ENCODE measurements around the gene TPX2.

TPX2 gene, protein sequence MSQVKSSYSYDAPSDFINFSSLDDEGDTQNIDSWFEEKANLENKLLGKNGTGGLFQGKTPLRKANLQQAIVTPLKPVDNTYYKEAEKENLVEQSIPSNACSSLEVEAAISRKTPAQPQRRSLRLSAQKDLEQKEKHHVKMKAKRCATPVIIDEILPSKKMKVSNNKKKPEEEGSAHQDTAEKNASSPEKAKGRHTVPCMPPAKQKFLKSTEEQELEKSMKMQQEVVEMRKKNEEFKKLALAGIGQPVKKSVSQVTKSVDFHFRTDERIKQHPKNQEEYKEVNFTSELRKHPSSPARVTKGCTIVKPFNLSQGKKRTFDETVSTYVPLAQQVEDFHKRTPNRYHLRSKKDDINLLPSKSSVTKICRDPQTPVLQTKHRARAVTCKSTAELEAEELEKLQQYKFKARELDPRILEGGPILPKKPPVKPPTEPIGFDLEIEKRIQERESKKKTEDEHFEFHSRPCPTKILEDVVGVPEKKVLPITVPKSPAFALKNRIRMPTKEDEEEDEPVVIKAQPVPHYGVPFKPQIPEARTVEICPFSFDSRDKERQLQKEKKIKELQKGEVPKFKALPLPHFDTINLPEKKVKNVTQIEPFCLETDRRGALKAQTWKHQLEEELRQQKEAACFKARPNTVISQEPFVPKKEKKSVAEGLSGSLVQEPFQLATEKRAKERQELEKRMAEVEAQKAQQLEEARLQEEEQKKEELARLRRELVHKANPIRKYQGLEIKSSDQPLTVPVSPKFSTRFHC

DNA sequence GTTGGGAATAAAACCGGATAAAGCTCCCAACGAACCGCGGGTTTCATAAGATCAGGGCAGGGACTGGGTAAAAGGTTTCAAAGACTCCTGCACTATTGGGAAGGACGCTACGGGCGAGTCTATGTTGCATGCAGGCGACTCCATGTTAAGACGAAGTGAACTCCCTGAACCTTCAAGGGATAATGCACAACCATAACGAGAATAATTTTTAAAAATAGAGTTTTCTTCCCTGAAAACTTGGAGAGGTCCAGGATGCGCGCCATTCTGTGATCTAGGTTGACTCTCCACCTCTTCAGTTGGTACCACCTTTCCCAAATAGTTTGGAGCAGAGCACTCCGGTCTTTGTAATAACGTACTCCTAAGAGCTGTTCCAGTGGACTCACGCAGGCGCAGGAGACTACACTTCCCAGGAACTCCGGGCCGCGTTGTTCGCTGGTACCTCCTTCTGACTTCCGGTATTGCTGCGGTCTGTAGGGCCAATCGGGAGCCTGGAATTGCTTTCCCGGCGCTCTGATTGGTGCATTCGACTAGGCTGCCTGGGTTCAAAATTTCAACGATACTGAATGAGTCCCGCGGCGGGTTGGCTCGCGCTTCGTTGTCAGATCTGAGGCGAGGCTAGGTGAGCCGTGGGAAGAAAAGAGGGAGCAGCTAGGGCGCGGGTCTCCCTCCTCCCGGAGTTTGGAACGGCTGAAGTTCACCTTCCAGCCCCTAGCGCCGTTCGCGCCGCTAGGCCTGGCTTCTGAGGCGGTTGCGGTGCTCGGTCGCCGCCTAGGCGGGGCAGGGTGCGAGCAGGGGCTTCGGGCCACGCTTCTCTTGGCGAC, at the start of gene TPX2:
Gene TPX2, plus strand, starts transcription at position 562 of the 821 bp plus-strand sequence. CDS start 18,187 bp downstream, outside the sequence.
- DNase-seq (ENCODE audit: low read depth), result peak; percentile 98

DNA sequence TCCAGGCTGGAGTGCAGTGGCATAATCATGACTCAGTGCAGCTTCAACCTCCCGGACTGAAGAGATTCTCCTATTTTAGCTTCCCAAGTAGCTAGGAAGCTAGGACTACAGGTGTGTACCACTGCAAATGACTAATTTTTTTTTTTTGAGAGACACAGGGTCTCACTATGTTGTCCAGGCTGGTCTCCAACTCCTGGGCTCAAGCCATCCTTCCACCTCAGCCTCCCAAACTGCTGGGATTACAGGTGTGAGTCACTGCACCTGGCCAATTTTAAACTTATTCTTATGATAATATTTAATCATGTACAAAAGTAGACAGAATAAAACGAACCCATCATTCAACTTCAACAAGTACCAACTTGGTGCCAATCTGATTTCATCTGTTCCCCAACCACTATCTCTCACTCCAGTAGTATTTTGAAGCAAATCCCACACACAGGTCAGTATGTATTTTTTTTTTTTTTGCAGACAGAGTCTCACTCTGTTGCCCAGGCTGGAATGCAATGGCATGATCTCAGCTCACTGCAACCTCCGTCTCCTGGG, 48.9 kb upstream of the TPX2 start:
- no peak for DNase-seq (ENCODE audit: low read depth)

DNA sequence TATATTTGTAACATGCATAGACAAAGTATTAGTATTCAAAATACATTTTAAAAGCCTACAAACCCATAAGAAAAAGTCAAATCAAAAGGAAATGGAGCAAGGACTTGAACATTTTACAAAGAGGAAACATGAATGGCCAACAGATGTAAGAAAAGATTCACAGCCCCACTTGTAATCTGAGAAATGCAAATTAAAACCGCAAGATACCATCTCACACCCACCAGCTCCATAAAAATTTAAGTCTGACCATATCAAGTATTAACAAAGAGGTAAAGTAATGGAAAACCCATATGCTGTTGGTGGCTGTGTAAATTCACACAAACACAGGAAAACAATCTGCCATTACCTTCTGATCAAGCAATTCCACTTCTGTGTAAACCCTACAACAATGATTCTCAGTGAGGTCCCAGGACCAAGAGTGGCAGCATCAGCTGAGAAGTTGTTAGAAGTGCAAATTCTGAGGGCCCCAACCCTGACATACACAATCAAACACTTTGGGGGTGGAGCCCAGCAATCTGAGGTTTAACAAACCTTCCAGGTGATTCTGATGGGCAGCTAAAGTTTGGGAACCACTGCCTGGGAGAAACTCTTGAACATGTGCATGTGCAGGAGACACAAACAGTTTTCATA, 47.3 kb upstream of the TPX2 start:
- no peak for DNase-seq (ENCODE audit: low read depth)

DNA sequence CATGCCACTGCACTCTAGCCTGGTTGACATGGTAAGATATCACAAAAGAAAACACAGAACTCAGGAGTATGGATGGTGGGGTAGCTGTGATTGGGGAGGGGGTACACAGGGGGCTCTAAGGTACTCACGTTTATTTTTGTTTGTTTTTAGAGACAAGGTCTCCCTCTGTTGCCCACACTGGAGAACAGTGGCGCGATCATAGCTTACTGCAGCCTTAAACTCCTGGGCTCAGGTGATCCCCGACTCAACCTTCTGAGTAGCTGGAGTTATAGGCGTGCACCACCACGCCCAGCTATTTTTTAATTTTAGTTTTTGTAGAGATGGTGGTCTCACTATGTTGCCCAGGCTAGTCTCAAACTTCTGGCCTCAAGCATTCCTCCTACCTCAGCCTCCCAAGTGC, 45.7 kb upstream of the TPX2 start:
- no peak for DNase-seq (ENCODE audit: low read depth)

DNA sequence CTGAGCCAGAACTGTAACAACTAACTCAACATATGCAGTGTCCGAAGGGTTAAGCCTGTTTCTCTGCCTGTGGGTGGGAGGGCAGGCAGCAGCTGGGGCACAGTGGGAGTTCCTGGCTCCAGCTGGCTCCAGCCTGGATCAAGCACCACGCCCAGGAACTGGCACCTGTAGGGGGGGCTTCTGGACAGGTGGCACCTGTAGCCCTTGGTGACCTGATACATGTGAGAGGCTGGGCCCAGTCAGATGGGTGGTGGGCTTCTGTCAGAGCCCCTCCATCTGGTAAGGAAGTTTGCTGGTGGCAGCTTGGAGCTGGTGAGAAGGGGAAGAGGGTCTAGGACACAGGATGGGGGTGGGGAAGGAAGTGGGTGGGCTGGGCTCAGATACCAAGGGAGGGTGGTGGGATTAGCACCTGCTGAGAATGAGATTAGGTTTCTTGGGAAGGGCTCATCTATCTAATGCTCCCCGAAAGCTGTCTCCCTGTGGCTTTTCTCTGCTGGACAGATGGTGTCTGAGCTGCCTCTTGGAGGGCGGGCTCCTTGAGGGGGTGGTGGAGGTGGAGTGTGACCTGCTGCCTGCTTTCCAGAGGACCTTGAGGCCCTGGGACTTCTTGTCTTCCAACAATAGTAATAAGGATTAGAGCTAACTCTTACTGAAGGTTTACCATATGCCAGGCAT, 45.0 kb upstream of the TPX2 start:
- DNase-seq (ENCODE audit: low read depth), result no peak

DNA sequence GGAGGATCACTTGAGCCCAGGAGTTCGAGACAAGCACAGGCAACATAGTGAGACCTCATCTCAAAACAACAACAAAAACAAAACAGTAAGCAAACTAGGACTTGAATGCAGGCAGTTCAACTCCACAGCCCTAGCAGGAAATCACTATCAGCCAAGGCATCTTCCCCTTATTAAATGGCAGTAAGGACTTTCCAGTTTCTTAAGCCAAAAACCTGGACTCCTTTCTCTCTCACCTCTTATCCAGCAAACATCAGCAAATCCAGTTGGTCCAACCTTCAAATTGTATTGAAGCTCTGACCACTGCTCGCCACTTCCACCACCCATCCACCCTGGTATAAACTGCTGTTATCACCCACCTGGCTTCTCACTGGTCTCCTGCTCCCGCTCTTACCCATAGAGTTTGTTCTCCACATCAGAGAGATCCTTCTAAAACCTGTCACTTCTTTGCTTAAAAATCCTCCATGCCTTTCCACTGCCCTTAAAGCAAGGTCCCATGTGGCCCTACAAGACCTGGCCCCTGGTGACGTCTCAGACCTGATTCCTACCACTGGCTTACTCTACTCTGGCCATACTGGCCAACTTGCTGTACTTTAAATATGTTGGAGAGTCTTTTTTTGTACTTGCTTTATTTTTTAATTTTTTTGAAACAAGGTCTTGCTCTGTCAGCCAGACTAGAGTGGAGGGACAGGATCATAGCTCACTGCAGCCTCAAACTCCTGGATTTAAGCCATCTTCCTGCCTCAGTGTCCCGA, 44.1 kb upstream of the TPX2 start:
- DNase-seq (ENCODE audit: low read depth), result no peak

DNA sequence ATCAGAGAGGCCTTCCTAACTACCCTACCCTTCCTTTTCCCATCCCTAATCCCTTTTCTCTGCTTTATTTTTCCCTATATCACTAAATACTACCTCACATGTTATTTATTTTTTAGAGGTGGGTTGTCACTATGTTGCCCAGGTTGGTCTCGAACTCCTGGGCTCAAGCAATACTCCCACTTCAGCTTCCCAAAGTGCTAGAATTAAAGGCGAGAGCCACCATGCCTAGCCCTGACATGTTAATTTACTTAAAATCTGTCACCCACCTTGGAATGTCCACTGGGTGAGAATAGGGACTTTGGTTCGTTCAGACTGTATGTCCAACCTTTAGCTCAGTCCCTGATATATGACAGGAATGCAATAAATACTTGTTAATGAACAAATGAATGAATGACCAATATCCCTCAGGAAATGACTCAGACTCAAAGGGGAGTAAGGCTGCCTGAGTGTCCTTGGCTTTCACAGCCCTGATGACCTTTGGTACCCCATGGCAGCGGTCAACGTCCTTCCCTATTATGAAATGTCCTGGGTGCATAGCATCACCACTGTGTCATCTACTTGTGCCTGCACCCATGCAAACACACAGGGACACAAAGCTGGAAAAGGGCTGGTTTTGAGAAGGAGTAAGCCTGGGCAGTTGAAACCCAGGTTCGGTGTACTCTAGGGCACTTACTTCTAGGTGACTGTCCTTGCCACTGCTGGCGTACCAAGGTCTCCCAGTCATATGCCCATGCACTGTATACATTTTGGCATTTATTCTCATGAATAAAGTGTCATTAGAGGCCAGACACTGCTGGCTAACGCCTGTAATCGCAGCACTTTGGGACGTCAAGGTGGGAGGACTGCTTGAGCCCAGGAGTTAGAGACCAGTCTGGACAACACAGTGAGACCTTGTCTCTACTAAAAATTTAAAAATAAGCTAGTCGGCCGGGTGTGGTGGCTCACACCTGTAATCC, 43.0 kb upstream of the TPX2 start:
- DNase-seq (ENCODE audit: low read depth), result peak; percentile 62

DNA sequence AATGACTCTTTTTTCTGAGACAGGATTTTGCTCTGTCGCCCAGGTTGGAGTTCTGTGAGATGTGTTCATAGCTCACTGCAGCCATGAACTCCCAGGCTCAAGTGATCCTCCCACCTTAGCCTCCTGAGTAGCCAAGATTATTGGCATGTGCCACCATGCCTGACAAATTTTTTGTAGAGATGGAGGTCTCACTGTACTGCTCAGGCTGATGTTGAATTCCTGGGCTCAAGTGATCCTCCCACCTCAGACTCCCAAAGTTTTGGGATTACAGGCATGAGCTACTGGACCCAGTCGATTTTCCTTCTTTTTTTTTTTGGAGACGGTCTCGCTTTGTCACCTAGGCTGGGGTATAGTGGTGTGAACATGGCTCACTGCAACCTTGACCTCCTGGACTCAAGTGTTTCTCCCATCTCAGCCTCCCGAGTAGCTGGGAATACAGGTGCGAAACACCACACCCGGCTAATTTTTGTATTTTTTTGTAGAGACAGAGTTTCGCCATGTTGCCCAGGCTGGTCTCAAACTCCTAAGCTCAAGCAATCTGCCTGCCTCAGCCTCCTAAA, 40.8 kb upstream of the TPX2 start:
- no peak for DNase-seq (ENCODE audit: low read depth)

DNA sequence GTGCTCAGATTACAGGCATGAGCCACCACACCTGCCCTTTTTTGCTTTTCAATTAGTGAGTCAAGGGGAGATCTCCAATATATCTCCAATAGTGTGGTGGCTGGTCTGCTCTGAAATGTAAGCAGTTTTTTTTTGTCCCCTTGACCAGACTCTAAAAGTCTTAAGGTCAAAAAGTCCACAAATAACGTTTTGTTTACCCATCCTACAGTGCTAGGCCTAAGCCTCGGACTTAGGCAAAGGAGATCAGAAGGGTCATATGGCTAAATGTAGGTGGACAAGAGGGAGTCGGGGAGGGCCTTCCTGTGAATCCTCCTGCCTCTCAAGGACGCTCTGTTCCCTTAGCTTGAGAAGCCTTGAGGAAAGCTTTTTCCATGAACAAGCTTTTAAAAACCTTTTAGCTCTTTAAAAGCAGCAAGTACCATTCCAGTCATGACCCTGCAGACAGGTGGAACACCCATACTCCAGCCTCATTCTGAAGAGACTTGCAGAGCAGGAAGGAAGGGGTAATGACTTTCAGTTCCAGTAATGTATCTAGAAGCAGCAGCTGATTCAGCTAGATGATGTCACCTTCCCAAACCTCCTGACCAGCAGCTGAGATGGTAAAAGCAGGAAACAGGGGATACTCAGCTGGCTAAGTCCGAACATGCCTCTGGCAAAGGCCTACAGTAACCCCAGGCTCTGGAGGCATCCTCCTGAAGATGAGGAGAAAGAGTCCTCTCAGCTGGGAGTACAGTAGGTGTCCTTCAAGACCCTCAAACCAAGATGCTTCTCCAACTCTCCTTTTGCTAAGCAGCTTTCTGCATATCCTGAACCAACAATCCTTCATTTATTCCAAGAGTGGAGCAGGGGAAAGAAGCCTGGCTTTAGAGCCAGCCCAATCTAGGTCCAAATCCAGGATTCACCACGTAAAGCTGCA, 40.0 kb upstream of the TPX2 start:
- DNase-seq (ENCODE audit: low read depth), result peak; percentile 99

DNA sequence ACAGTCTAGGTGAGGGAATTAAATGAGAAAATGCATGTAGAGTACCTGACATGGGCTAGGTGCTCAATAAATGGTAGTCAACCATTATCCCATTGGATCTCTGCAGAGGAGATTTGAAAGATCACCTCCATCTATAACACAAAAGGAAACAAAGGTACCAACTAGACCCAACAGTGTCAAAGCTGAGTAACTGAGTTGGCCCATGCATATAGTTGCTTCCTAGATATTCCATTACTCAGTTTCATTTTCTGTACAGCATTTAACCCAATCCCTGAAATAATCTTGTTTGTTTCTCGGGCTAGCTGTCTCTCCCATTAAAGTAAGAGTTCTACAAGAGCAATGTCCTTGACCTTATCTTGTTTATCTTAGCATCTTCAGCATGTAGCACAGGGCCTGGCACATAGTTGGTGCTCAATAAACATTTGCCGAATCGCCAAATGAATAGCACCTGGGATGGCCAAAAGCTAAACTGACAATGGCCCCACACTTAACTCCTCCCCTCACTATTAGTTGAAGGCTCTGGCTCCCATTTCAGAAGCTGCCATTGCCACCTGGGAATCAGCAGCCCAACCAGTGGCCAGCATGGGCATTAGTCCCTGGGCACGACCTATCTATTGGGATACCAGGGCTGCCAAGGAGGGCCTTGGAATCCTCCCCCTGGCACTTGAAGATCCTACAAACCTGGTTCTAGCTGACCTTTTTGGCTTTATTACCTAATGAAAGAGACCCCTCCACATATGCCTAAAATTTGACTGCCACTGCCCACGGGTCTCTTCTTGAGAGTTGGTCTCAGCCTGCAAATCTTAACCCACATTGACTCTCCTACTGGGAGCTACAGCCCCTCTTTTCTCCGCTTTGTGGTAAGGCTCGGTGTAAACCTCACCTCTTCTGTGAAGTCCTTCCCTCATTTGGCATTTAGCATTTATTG, 39.0 kb upstream of the TPX2 start:
- no peak for DNase-seq (ENCODE audit: low read depth)

DNA sequence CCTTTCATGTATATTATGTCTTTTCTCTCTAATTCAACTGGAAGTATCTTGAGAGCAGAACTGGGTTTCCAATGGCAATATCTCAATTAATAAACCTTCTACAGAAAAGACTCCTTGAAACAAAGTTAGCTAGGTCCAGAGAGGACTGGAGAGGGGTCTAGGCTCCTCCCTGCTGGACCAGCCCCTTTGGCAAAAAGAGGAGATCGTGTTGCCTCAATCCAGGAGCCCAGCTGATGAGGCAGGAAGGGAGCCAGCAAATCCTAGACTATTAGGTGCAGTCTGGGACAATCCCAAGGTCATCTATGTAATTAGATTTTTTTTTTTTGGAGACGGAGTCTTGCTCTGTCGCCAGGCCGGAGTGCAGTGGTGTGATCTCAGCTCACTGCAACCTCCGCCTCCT, 38.3 kb upstream of the TPX2 start:
- DNase-seq (ENCODE audit: low read depth), result no peak

DNA sequence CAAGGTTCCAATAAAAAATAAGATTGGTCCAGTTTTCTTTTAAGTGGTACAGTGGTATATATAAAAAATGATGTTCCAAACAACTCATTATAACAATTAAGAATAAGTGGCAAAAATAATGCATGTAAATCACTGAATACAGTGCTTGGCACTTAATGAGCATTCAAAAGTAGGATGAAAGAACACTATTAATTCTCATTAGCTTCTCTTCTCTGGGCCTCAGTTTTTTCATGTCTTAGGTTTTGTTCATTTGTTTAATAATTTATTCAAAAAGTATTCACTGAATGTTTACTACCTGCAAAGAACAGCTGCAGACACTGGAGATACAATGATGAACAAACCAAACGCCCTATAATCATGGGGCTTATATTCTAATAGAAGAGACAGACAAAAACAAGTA, 37.5 kb upstream of the TPX2 start:
- DNase-seq (ENCODE audit: low read depth), result no peak

DNA sequence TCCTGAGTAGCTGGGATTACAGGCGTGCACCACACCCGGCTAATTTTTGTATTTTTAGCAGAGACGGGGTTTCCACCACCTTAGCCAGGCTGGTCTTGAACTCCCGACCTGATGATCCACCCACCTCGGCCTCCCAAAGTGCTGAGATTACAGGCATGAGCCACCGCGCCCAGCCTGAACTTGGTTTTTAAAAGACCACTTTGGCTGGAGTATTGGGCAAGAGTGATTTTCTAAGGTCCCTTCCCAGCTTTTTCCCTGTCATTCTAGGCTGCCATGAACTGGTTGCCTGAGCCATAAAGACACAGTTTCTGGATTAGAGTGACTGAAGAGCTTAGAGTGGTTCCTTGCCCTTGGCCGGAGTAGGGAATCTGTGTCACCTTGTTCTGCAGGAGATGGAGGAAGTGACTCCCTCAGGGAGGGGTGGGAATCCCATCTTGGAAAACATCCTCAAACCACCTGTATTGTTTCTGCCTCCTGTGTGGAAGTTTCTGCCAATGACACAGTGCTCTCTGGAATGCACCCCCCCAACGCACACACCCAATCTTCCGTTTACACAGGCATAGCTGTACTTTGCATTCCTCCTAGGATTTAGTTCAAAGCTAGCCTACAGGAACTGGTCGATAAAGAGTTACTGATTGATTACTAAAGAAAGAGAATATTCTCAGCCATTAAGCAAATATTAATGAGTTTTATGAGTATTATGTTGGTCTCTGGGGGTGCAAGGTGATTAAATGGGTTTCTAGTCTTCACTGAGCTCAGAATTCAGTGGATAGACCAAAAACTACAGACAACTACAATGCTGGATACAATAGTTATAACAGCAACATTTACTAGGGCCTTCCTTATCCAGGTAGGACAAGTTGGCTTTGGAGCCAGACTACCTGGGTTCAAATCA, 34.6 kb upstream of the TPX2 start:
- DNase-seq (ENCODE audit: low read depth), result peak; percentile 81

DNA sequence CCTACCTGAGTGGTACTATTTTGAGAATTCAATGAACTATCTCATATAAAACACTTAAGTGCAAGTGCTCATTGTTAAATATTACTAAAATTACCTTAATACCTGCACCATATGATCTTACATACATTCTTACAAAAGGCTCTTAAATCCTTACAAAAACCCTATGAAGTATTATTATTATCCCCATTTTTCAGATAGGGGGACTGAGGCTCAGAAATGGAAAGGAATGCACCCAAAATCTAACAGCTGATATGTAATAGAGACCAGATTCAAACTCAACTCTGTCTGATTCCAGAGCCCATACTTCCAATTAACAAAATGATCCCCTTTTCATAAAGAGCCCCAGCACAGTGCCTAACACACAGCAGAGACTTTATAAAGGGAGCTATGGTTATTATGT, 33.9 kb upstream of the TPX2 start:
- DNase-seq (ENCODE audit: low read depth), result no peak

All from iris pigment epithelial cell (primary cell).